GM10248 (cell line): ENCODE data around the gene ASL.

Experiments used
- CTCF ChIA-PET: fragments of 300-600 bp; sonication (Branson Sonifier 250); formaldehyde crosslinking; extraction: SDS; loops from one replicate; lab custom pipeline; 2021; ENCODE audit warnings: antibody characterized with exemption; lab: Yijun Ruan, JAX
- POLR2A ChIA-PET: fragments of 350-650 bp; sonication (Branson Sonifier 250); formaldehyde crosslinking; extraction: SDS; loops from one replicate; lab custom pipeline; 2020; ENCODE audit warnings: antibody characterized with exemption; lab: Yijun Ruan, JAX
- DNase-seq: peaks from one replicate; pipeline ENCODE4 v3.0.0; 2012; ENCODE audit errors: extremely low spot score
- TF ChIP-seq, protein P1 (sequence below): IDR thresholded peaks from 2 replicates; pipeline ENCODE4 v1.5.1; 2012; ENCODE audit warnings: mild to moderate bottlenecking, low read depth; ENCODE audit errors: extremely low read depth, missing control alignments, control extremely low read depth

Gene ASL

DNA sequence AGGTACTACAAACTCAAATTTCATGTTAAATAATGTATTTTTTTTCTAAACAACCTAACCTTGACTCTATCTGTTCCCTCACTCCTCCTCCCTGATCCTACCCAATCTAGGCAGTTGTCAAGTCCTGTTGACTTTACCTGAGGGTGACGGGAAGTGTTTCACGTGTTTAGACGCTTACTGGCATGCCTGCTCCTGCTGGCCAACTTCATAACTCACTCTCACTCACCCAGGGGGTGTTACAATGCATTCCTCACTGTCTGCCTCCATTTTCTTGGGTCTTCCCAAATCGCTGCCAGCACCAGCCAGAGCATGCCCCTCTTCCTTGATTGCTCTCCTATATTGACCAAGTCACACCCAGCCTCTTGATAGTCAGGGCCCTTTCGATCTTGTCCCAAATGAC, 67.4 kb downstream of the ASL start:
- no peak for DNase-seq
- ChIA-PET POLR2A (no interaction called here), CTCF (interaction anchor here (1.1 kb wide), 1 partner anchor 32 kb away, joined by 3 read pairs; no protein-coding TSS in a partner anchor)
- TF ChIP-seq, protein P1, sequence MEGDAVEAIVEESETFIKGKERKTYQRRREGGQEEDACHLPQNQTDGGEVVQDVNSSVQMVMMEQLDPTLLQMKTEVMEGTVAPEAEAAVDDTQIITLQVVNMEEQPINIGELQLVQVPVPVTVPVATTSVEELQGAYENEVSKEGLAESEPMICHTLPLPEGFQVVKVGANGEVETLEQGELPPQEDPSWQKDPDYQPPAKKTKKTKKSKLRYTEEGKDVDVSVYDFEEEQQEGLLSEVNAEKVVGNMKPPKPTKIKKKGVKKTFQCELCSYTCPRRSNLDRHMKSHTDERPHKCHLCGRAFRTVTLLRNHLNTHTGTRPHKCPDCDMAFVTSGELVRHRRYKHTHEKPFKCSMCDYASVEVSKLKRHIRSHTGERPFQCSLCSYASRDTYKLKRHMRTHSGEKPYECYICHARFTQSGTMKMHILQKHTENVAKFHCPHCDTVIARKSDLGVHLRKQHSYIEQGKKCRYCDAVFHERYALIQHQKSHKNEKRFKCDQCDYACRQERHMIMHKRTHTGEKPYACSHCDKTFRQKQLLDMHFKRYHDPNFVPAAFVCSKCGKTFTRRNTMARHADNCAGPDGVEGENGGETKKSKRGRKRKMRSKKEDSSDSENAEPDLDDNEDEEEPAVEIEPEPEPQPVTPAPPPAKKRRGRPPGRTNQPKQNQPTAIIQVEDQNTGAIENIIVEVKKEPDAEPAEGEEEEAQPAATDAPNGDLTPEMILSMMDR = no peak
